HEK293 (cell line): ENCODE results near the gene RAB36.

Experiments used
- CTCF ChIA-PET: fragments of 350-600 bp; formaldehyde crosslinking; extraction: SDS; loops from one replicate; lab custom pipeline; 2021; ENCODE audit warnings: antibody characterized with exemption; lab: Yijun Ruan, JAX
- POLR2A ChIA-PET: fragments of 300-600 bp; formaldehyde crosslinking; extraction: SDS; loops from one replicate; lab custom pipeline; 2020; ENCODE audit warnings: antibody characterized with exemption, inconsistent platforms; lab: Yijun Ruan, JAX
- H3K27ac ChIP-seq: fragments of 200-500 bp; sonication (Bioruptor generic); 2 replicates; pipeline ENCODE4 v1.5.1; 2014; ENCODE audit warnings: low read depth, low read length, control low read depth, inconsistent platforms; ENCODE audit errors: extremely low read depth
- H3K36me3 ChIP-seq, 2 experiments: fragments of 200-500 bp in 1 of 2; sonication (Bioruptor generic) in 1 of 2; 1 replicate in 1 of 2; 2 replicates in 1 of 2; pipeline ENCODE4 v1.5.1; 2014 to 2017; ENCODE audit warnings: inconsistent platforms in 2 of 2, low read length in 2 of 2; ENCODE audit not compliant: control insufficient read depth in 2 of 2, insufficient read depth in 1 of 2
- H3K4me1 ChIP-seq: fragments of 200-500 bp; sonication (Bioruptor generic); 2 replicates; pipeline ENCODE4 v1.5.1; 2014; ENCODE audit warnings: mild to moderate bottlenecking, low read length, inconsistent platforms; ENCODE audit not compliant: control insufficient read depth, insufficient read depth
- H3K4me3 ChIP-seq: 2 replicates; pipeline ENCODE4 v1.5.1; 2011; ENCODE audit warnings: low read depth, mild to moderate bottlenecking, control low read depth, low read length, moderate library complexity
- H3K9me3 ChIP-seq: fragments of 200-500 bp; sonication (Bioruptor generic); 2 replicates; pipeline ENCODE4 v1.5.1; 2014; ENCODE audit warnings: low read depth, low read length, inconsistent platforms; ENCODE audit not compliant: control insufficient read depth, insufficient read depth
- BCL11A ChIP-seq: fragments of 450-650 bp; formaldehyde crosslinking; IDR thresholded peaks from 2 replicates; pipeline ENCODE4 v1.5.1; 2016; ENCODE audit warnings: low read depth, missing biosample characterization, missing genetic modification characterization
- GLIS1 ChIP-seq: fragments of 450-650 bp; formaldehyde crosslinking; IDR thresholded peaks from 2 replicates; pipeline ENCODE4 v1.5.1; 2016; ENCODE audit warnings: missing biosample characterization, missing genetic modification characterization
- KLF1 ChIP-seq: fragments of 450-650 bp; formaldehyde crosslinking; IDR thresholded peaks from 2 replicates; pipeline ENCODE4 v1.5.1; 2016; ENCODE audit warnings: missing biosample characterization, missing genetic modification characterization
- KLF16 ChIP-seq: fragments of 450-650 bp; formaldehyde crosslinking; IDR thresholded peaks from 2 replicates; pipeline ENCODE4 v1.5.1; 2017; ENCODE audit warnings: missing biosample characterization, missing genetic modification characterization
- KLF7 ChIP-seq: fragments of 450-650 bp; formaldehyde crosslinking; IDR thresholded peaks from 2 replicates; pipeline ENCODE4 v1.5.1; 2016; ENCODE audit warnings: missing biosample characterization, missing genetic modification characterization, borderline replicate concordance
- OVOL3 ChIP-seq: fragments of 450-650 bp; formaldehyde crosslinking; IDR thresholded peaks from 2 replicates; pipeline ENCODE4 v1.5.1; 2016; ENCODE audit warnings: missing biosample characterization, missing genetic modification characterization
- SCRT1 ChIP-seq: fragments of 450-650 bp; formaldehyde crosslinking; IDR thresholded peaks from 2 replicates; pipeline ENCODE4 v1.5.1; 2016; ENCODE audit warnings: missing biosample characterization, missing genetic modification characterization, borderline replicate concordance
- SP3 ChIP-seq: fragments of 450-650 bp; formaldehyde crosslinking; IDR thresholded peaks from 2 replicates; pipeline ENCODE4 v1.5.1; 2016; ENCODE audit warnings: missing biosample characterization, missing genetic modification characterization
- ZBTB48 ChIP-seq: fragments of 450-650 bp; formaldehyde crosslinking; IDR thresholded peaks from 2 replicates; pipeline ENCODE4 v1.5.1; 2016; ENCODE audit warnings: missing biosample characterization, missing genetic modification characterization
- ZBTB7A ChIP-seq: fragments of 450-650 bp; formaldehyde crosslinking; IDR thresholded peaks from 2 replicates; pipeline ENCODE4 v1.5.1; 2016; ENCODE audit warnings: low read depth, missing biosample characterization, missing genetic modification characterization
- ZIC2 ChIP-seq: fragments of 450-650 bp; formaldehyde crosslinking; IDR thresholded peaks from 2 replicates; pipeline ENCODE4 v1.5.1; 2016; ENCODE audit warnings: missing biosample characterization, missing genetic modification characterization
- ZNF157 ChIP-seq: fragments of 450-650 bp; formaldehyde crosslinking; IDR thresholded peaks from 2 replicates; pipeline ENCODE4 v1.5.1; 2016; ENCODE audit warnings: missing biosample characterization, missing genetic modification characterization
- ZNF174 ChIP-seq: fragments of 450-650 bp; formaldehyde crosslinking; IDR thresholded peaks from 2 replicates; pipeline ENCODE4 v1.5.0; 2017; ENCODE audit warnings: missing biosample characterization, mild to moderate bottlenecking, missing genetic modification characterization
- ZNF223 ChIP-seq: fragments of 450-650 bp; formaldehyde crosslinking; IDR thresholded peaks from 2 replicates; pipeline ENCODE4 v1.5.1; 2016; ENCODE audit warnings: missing biosample characterization, missing genetic modification characterization
- ZNF24 ChIP-seq: fragments of 450-650 bp; formaldehyde crosslinking; IDR thresholded peaks from 2 replicates; pipeline ENCODE4 v1.5.1; 2016; ENCODE audit warnings: missing biosample characterization, missing genetic modification characterization
- ZNF37A ChIP-seq: fragments of 450-650 bp; IDR thresholded peaks from 2 replicates; pipeline ENCODE4 v1.5.1; 2018; ENCODE audit warnings: missing biosample characterization, missing genetic modification characterization
- ZNF580 ChIP-seq: fragments of 450-650 bp; formaldehyde crosslinking; IDR thresholded peaks from 2 replicates; pipeline ENCODE4 v1.5.1; 2016; ENCODE audit warnings: missing biosample characterization, missing genetic modification characterization
- ZNF629 ChIP-seq: fragments of 450-650 bp; formaldehyde crosslinking; IDR thresholded peaks from 2 replicates; pipeline ENCODE4 v1.5.1; 2017; ENCODE audit warnings: missing biosample characterization, missing genetic modification characterization
- ZNF692 ChIP-seq: fragments of 450-650 bp; formaldehyde crosslinking; IDR thresholded peaks from 2 replicates; pipeline ENCODE4 v1.5.1; 2016; ENCODE audit warnings: missing biosample characterization, missing genetic modification characterization
- ZNF701 ChIP-seq: fragments of 450-650 bp; formaldehyde crosslinking; IDR thresholded peaks from 2 replicates; pipeline ENCODE4 v1.5.1; 2016; ENCODE audit warnings: missing biosample characterization, missing genetic modification characterization
- ZNF843 ChIP-seq: fragments of 450-650 bp; formaldehyde crosslinking; IDR thresholded peaks from 2 replicates; pipeline ENCODE4 v1.5.1; 2016; ENCODE audit warnings: missing biosample characterization, missing genetic modification characterization
- ZSCAN16 ChIP-seq: fragments of 450-650 bp; formaldehyde crosslinking; IDR thresholded peaks from 2 replicates; pipeline ENCODE4 v1.5.1; 2016; ENCODE audit warnings: missing biosample characterization, missing genetic modification characterization
- TF ChIP-seq, protein P1 (sequence below): fragments of 450-650 bp; formaldehyde crosslinking; IDR thresholded peaks from 2 replicates; pipeline ENCODE4 v1.5.1; 2016; ENCODE audit warnings: missing biosample characterization, missing genetic modification characterization
- TF ChIP-seq, protein P2 (sequence below): fragments of 450-650 bp; formaldehyde crosslinking; IDR thresholded peaks from 2 replicates; pipeline ENCODE4; 2016; ENCODE audit warnings: missing biosample characterization, missing genetic modification characterization

Gene RAB36

DNA sequence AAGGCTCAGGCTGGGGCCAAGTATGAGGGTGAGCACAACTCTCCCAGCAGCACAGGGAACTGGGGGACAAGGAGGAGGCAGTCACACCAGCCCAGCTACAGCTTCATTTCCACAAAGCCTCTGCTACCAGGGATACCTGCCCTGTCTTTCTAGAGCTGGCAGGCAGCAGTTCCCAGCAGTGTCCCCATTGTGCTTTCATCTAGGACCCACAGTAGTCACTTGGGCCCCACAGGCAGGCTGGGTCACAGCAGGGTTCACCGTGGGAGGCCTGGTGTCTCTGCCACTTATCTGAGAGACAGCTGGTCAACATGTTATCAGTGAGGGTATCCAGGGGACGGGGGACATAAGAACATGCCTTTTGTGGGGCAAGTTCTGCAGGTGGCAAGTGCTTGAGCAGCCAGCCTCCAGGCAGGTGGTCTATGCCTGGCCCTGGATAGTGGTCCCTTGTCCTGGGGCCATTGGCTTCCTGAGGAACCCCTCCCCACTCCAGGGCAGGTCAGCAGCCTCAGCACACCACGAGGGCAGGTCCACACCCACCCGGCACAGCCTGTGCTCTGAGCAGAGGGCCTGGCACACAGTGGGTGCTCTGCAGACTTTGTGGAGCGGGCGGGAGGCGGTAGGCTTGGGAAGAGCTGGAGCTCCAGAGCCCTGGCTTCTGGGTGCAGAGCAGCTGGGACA lies 45.0 kb upstream of the RAB36 start:
- CTCF ChIA-PET = interaction anchor here (1.0 kb wide), 1 partner anchor 141 kb away, joined by 3 read pairs; no protein-coding TSS in a partner anchor

GRCh38 chr22:23101524-23101923 lies 43.8 kb upstream of the RAB36 start:
- no peaks in the 10 kb centered on the region for H3K9me3 ChIP-seq
- ChIA-PET POLR2A (no interaction called here), CTCF (interaction anchor here (0.6 kb wide), 1 partner anchor 102 kb away, joined by 3 read pairs; no protein-coding TSS in a partner anchor)
- H3K27ac ChIP-seq = no peak overlapping the region
- H3K4me3 ChIP-seq = no peak overlapping the region
- H3K36me3 ChIP-seq = peaks cover 0 to 79% of the 10 kb centered on the region in 2 experiments; a peak in 1 of 3 replicates
- TF ChIP-seq ZNF174 (tag by site-specific recombination) (no peak), ZNF580 (tag by site-specific recombination) (no peak), ZNF629 (tag by site-specific recombination) (no peak), ZNF223 (no peak), ZNF692 (tag by site-specific recombination) (no peak), ZNF843 (tag by site-specific recombination) (no peak), OVOL3 (tag by site-specific recombination) (no peak), SP3 (tag by site-specific recombination) (no peak), BCL11A (tag by site-specific recombination) (no peak), ZNF37A (tag by site-specific recombination) (no peak), KLF7 (no peak), ZNF157 (tag by site-specific recombination) (no peak), KLF16 (no peak), ZNF701 (tag by site-specific recombination) (no peak), SCRT1 (tag by site-specific recombination) (no peak), ZBTB7A (tag by site-specific recombination) (no peak), ZNF24 (tag by site-specific recombination) (no peak), KLF1 (tag by site-specific recombination) (no peak)
- TF ChIP-seq, protein P1, sequence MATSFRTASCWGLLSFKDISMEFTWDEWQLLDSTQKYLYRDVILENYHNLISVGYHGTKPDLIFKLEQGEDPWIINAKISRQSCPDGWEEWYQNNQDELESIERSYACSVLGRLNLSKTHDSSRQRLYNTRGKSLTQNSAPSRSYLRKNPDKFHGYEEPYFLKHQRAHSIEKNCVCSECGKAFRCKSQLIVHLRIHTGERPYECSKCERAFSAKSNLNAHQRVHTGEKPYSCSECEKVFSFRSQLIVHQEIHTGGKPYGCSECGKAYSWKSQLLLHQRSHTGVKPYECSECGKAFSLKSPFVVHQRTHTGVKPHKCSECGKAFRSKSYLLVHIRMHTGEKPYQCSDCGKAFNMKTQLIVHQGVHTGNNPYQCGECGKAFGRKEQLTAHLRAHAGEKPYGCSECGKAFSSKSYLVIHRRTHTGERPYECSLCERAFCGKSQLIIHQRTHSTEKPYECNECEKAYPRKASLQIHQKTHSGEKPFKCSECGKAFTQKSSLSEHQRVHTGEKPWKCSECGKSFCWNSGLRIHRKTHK = no peak
- TF ChIP-seq, protein P2, sequence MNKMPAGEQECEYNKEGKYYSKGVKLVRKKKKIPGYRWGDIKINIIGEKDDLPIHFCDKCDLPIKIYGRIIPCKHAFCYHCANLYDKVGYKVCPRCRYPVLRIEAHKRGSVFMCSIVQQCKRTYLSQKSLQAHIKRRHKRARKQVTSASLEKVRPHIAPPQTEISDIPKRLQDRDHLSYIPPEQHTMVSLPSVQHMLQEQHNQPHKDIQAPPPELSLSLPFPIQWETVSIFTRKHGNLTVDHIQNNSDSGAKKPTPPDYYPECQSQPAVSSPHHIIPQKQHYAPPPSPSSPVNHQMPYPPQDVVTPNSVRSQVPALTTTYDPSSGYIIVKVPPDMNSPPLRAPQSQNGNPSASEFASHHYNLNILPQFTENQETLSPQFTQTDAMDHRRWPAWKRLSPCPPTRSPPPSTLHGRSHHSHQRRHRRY = no peak
- no peaks in the 10 kb centered on the region for H3K4me1 ChIP-seq

More for the DNA sequence above, 45.0 kb upstream of the RAB36 start:
- H3K9me3 ChIP-seq = no peaks in the 10 kb centered on the region
- no peaks in the 10 kb centered on the region for H3K4me1 ChIP-seq
- H3K27ac ChIP-seq = no peak overlapping the region
- TF ChIP-seq ZIC2 (tag by site-specific recombination) (peak; percentile 98), GLIS1 (peak; percentile 81), ZSCAN16 (tag by site-specific recombination) (no peak), ZNF843 (tag by site-specific recombination) (no peak), ZBTB48 (tag by site-specific recombination) (no peak)
- peaks cover 0 to 80% of the 10 kb centered on the region in 2 experiments; a peak in 1 of 3 replicates for H3K36me3 ChIP-seq
- no peak overlapping the region for H3K4me3 ChIP-seq
- POLR2A ChIA-PET = no interaction called here
